OCI-LY7 (cell line): ENCODE measurements around the gene KLHL17. TPM values are rescaled to one million over a fixed set of nuclear protein-coding genes. Genes with fewer than 3 reads are reported as not detected.

Source experiments
- BruUV-seq: library from RNA; stranded (reverse); fragments of 400-500 nt; replicated peaks from 2 replicates; lab custom pipeline; 2021; lab: Mats Ljungman, UMichigan
- CTCF ChIA-PET: fragments of 300-600 bp; sonication (Branson Sonifier 250); formaldehyde crosslinking; loops from one replicate; lab custom pipeline; 2022; ENCODE audit warnings: antibody characterized with exemption; ENCODE audit not compliant: unreplicated experiment; lab: Charles Lee
- POLR2A ChIA-PET: fragments of 300-600 bp; sonication (Branson Sonifier 250); formaldehyde crosslinking; loops from one replicate; lab custom pipeline; 2022; ENCODE audit warnings: antibody characterized with exemption; lab: Charles Lee
- DNase-seq: peaks from one replicate; pipeline ENCODE4 v3.0.0-alpha.2; 2015; ENCODE audit warnings: low spot score
- H2AFZ ChIP-seq: fragments of 200-600 bp; sonication (generic), shearing (Covaris generic); 2 replicates; pipeline ENCODE4 v1.6.1; 2014; ENCODE audit warnings: mild to moderate bottlenecking, antibody characterized with exemption, low read length, moderate library complexity
- H3K27ac ChIP-seq: fragments of 200-600 bp; sonication (generic); 2 replicates; pipeline ENCODE4 v1.5.1; 2014; ENCODE audit warnings: mixed run types, low read depth, mild to moderate bottlenecking, moderate library complexity, low read length, inconsistent platforms; ENCODE audit not compliant: poor library complexity, severe bottlenecking
- H3K36me3 ChIP-seq: fragments of 200-600 bp; sonication (generic); 2 replicates; pipeline ENCODE4 v1.6.1; 2014; ENCODE audit warnings: mild to moderate bottlenecking, antibody characterized with exemption, low read length, moderate library complexity, mixed read lengths; ENCODE audit not compliant: insufficient read depth
- H3K4me1 ChIP-seq: fragments of 200-600 bp; sonication (generic); 2 replicates; pipeline ENCODE4 v1.5.1; 2014; ENCODE audit warnings: mild to moderate bottlenecking, low read length; ENCODE audit not compliant: insufficient read depth, poor library complexity, severe bottlenecking
- H3K4me2 ChIP-seq: fragments of 200-600 bp; sonication (generic); 2 replicates; pipeline ENCODE4 v1.6.1; 2014; ENCODE audit warnings: mild to moderate bottlenecking, low read length
- H3K4me3 ChIP-seq: fragments of 200-600 bp; sonication (generic); 2 replicates; pipeline ENCODE4 v1.5.1; 2014; ENCODE audit warnings: mild to moderate bottlenecking, low read depth, low read length; ENCODE audit not compliant: poor library complexity, severe bottlenecking
- H3K79me2 ChIP-seq: fragments of 200-600 bp; sonication (generic); 2 replicates; pipeline ENCODE4 v1.6.1; 2016; ENCODE audit warnings: low read depth, mild to moderate bottlenecking, low read length, moderate library complexity, mixed read lengths; ENCODE audit not compliant: insufficient read depth
- H3K9me2 ChIP-seq: fragments of 200-600 bp; sonication (generic); 2 replicates; pipeline ENCODE4 v1.6.1; 2016; ENCODE audit warnings: mild to moderate bottlenecking, low read length, mixed read lengths; ENCODE audit not compliant: insufficient read depth
- H3K9me3 ChIP-seq: fragments of 200-600 bp; sonication (generic); 2 replicates; pipeline ENCODE4 v1.6.1; 2014; ENCODE audit warnings: mild to moderate bottlenecking, mixed run types, low read length, mixed read lengths
- H4K20me1 ChIP-seq: fragments of 200-600 bp; sonication (generic); 2 replicates; pipeline ENCODE4 v1.6.1; 2014; ENCODE audit warnings: mild to moderate bottlenecking, antibody characterized with exemption, low read length, moderate library complexity, mixed read lengths; ENCODE audit not compliant: insufficient read depth
- EZH2phosphoT487 ChIP-seq: fragments of 200-600 bp; sonication (generic); IDR thresholded peaks from 2 replicates; pipeline ENCODE4 v1.6.1; 2018; ENCODE audit warnings: low read depth, borderline replicate concordance, mild to moderate bottlenecking, mixed run types, antibody characterized with exemption, low read length, moderate library complexity, mixed read lengths
- intact Hi-C: fragments of 100-400 bp; cut with micrococcal nuclease; formaldehyde crosslinking; loops from one replicate; pipeline ENCODE4 v1.10.0; 2022; ENCODE audit not compliant: unreplicated experiment
- total RNA-seq, 2 experiments: library from RNA; depleted of rRNA in 1 of 2; stranded (reverse); fragments of >200 nt in 1 of 2; shearing (Covaris generic) in 1 of 2; gene quantifications; 2 replicates each; pipeline ENCODE4 v1.2.3, GENCODE V29; 2014 to 2022
- TF ChIP-seq, protein P1 (sequence below): fragments of 200-600 bp; sonication (generic); conservative IDR thresholded peaks from 2 replicates; pipeline ENCODE4 v1.5.1; 2014; ENCODE audit warnings: mild to moderate bottlenecking, antibody characterized with exemption, low read length, moderate library complexity, mixed read lengths

KLHL17 gene
- total RNA-seq, 2 experiments from 2014 or later: 21.7 to 23.3 TPM

DNA sequence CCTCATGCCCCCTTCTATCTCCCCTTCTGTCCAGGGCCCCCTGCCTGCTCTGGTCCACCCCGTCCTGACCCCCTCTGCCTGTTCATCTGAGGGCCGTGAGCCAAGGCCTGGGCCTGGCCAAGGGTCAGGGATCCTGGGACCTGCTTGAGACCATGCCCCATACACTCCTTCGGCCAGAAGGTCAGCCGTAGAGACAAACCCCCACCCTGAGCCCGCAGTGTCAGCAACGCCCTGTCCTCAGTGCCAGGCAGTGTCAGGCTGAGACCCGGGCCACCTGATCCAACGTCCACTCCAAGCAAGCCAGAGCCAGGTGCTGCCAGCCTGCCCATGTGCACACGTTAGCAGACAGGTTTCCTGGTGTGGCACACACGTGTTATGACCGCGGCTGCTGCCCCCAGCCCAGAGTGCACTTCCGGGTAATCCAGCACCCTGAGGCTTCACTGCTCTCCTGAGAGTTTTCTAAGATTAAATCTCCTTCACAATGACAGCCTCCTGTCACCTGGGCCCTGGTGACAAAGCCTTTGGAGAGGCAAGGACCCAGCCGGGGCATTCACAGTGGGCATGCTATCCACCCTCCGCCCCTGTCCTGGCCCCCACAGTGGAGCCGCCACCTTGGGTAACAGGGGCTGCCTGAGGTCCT is 46.8 kb upstream of the KLHL17 start:
- ChIA-PET POLR2A (no interaction called here), CTCF (no interaction called here)
- Histone ChIP-seq H2AFZ (no peak overlapping the region), H3K79me2 (no peaks in the 10 kb centered on the region), H3K9me3 (no peaks in the 10 kb centered on the region), H3K27ac (no peak overlapping the region), H4K20me1 (no peaks in the 10 kb centered on the region), H3K4me2 (no peak overlapping the region), H3K4me1 (no peaks in the 10 kb centered on the region), H3K9me2 (no peaks in the 10 kb centered on the region), H3K4me3 (no peak overlapping the region), H3K36me3 (no peaks in the 10 kb centered on the region)
- no peak for TF ChIP-seq EZH2phosphoT487
- TF ChIP-seq, protein P1, sequence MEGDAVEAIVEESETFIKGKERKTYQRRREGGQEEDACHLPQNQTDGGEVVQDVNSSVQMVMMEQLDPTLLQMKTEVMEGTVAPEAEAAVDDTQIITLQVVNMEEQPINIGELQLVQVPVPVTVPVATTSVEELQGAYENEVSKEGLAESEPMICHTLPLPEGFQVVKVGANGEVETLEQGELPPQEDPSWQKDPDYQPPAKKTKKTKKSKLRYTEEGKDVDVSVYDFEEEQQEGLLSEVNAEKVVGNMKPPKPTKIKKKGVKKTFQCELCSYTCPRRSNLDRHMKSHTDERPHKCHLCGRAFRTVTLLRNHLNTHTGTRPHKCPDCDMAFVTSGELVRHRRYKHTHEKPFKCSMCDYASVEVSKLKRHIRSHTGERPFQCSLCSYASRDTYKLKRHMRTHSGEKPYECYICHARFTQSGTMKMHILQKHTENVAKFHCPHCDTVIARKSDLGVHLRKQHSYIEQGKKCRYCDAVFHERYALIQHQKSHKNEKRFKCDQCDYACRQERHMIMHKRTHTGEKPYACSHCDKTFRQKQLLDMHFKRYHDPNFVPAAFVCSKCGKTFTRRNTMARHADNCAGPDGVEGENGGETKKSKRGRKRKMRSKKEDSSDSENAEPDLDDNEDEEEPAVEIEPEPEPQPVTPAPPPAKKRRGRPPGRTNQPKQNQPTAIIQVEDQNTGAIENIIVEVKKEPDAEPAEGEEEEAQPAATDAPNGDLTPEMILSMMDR: no peak
- intact Hi-C loops: no loop called here
- no TSS peak for BruUV-seq
- DNase-seq: no peak

- DNase-seq: no peak
- intact Hi-C loops: no loop called here
- Histone ChIP-seq H3K36me3 (no peaks in the 10 kb centered on the region), H3K9me3 (no peaks in the 10 kb centered on the region), H2AFZ (no peak overlapping the region), H3K4me2 (no peak overlapping the region), H3K4me1 (no peaks in the 10 kb centered on the region), H3K4me3 (no peak overlapping the region), H4K20me1 (no peaks in the 10 kb centered on the region), H3K9me2 (no peaks in the 10 kb centered on the region), H3K79me2 (no peaks in the 10 kb centered on the region), H3K27ac (no peak overlapping the region)
- no peak for TF ChIP-seq EZH2phosphoT487
- TF ChIP-seq, protein P1: no peak
- BruUV-seq: no TSS peak
- ChIA-PET CTCF (no interaction called here), POLR2A (interaction anchor here (0.7 kb wide), 1 partner anchor 360 kb away, joined by 3 read pairs; no protein-coding TSS in a partner anchor)
Observed at GRCh38 chr1:914131-914890, 46.1 kb upstream of the KLHL17 start.

DNA sequence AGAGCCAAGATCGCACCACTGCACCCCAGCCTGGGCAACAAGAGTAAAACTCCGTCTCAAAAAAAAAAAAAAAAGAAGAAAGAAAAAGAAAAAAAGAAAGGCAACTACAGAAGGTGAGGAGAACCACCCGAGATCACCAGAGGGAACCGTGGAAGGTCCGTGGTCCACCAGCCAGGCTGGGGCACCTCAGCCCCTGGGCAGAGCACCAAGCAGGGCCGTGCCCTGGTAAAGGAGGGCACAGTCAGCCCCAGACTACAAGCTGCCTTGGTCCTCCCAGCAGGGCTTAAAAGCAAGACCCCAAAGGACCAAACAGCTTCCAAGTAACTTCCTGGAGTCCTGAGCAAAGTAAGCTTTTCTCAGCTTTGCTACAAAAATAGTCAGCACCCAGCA is 45.5 kb upstream of the KLHL17 start:
- H3K36me3 ChIP-seq: no peaks in the 10 kb centered on the region
- TF ChIP-seq EZH2phosphoT487: no peak
- TF ChIP-seq, protein P1: no peak
- intact Hi-C loops: no loop called here
- no peak overlapping the region for H3K4me3 ChIP-seq
- H3K9me2 ChIP-seq: no peaks in the 10 kb centered on the region
- no TSS peak for BruUV-seq
- no peaks in the 10 kb centered on the region for H4K20me1 ChIP-seq
- H3K27ac ChIP-seq: no peak overlapping the region
- no peaks in the 10 kb centered on the region for H3K79me2 ChIP-seq
- ChIA-PET CTCF (no interaction called here), POLR2A (interaction anchor here (0.7 kb wide), 1 partner anchor 360 kb away, joined by 3 read pairs; no protein-coding TSS in a partner anchor)
- no peak overlapping the region for H2AFZ ChIP-seq
- DNase-seq: no peak
- H3K4me1 ChIP-seq: no peaks in the 10 kb centered on the region
- H3K4me2 ChIP-seq: no peak overlapping the region
- H3K9me3 ChIP-seq: no peaks in the 10 kb centered on the region
